K562 (cell line): Measurements from ENCODE around the gene NBEAL2. TPM values are rescaled to one million over a fixed set of nuclear protein-coding genes. Genes with fewer than 3 reads are reported as not detected.

Source experiments
- CBX2 ChIP-seq: fragments of 200-600 bp; sonication (generic); IDR thresholded peaks from one replicate; pipeline ENCODE4 v1.6.1; 2012; ENCODE audit warnings: mild to moderate bottlenecking, low read length, inconsistent platforms; ENCODE audit not compliant: insufficient read depth, poor library complexity, severe bottlenecking
- FOXM1 ChIP-seq, 2 experiments: fragments of 450-650 bp in 1 of 2; sonication (generic) in 1 of 2; formaldehyde crosslinking in 1 of 2; IDR thresholded peaks; 2 replicates each; pipeline versions ENCODE4 v1.6.1 to v1.9.0; 2017 to 2022; ENCODE audit warnings: low read depth in 2 of 2, mild to moderate bottlenecking in 2 of 2, missing genetic modification reagents in 1 of 2, moderate library complexity in 1 of 2
- PML ChIP-seq: IDR thresholded peaks from 2 replicates; pipeline ENCODE4 v1.6.1; 2012; ENCODE audit warnings: low read length, inconsistent platforms
- POLR2G ChIP-seq: fragments of 200-400 bp; formaldehyde crosslinking; IDR thresholded peaks from 2 replicates; pipeline ENCODE4 v1.6.1; 2017; ENCODE audit warnings: low read depth, mild to moderate bottlenecking, antibody characterized with exemption, low read length, moderate library complexity
- SMARCB1 ChIP-seq: IDR thresholded peaks from 2 replicates; pipeline ENCODE4 v1.6.1; 2011; ENCODE audit warnings: improper control_type of control experiment, low read depth; ENCODE audit not compliant: insufficient read length
- ZNF311 ChIP-seq: fragments of 250-450 bp; sonication (Bioruptor Pico); IDR thresholded peaks from 2 replicates; pipeline ENCODE4 v1.4.0; 2020; ENCODE audit warnings: mild to moderate bottlenecking, moderate library complexity
- ZNF407 ChIP-seq: fragments of 450-650 bp; IDR thresholded peaks from 2 replicates; pipeline ENCODE4 v1.6.1; 2016; ENCODE audit warnings: low read depth
- ZNF740 ChIP-seq, 3 experiments: fragments of 200-800 bp in 1 of 3; sonication (Bioruptor generic) in 1 of 3; sonication (generic) in 1 of 3; formaldehyde crosslinking in 1 of 3; IDR thresholded peaks; 2 replicates each; pipeline versions ENCODE4 v1.6.1 to v1.8.0; 2016 to 2022; ENCODE audit warnings: mild to moderate bottlenecking in 2 of 3, missing compliant biosample characterization in 2 of 3, missing genetic modification characterization in 2 of 3, missing genetic modification reagents in 1 of 3
- polyA plus RNA-seq, 8 experiments: library from polyadenylated mRNA; depleted of rRNA in 4 of 8; stranded (reverse) in 5 of 8; unstranded in 3 of 8; fragments of >200 nt; fragmentation: Nextera tagmentation in 2 of 8; fragmentation: Illumina TruSeq in 1 of 8; extraction: Ambion mirVana in 2 of 8; extraction: Trizol in 1 of 8; gene quantifications; 2 replicates each; pipeline versions ENCODE4 v1.2.1 to v1.2.3, GENCODE V29; 2011 to 2014; ENCODE audit warnings: inconsistent platforms in 1 of 8, missing spikeins in 1 of 8
- total RNA-seq, 7 experiments: library from RNA; depleted of rRNA in 6 of 7; stranded (reverse); fragments of >200 nt in 6 of 7; fragmentation: Illumina TruSeq in 2 of 7; extraction: Trizol in 2 of 7; gene quantifications; 2 replicates each; pipeline versions ENCODE4 v1.2.1 to v1.2.3, GENCODE V29; 2011 to 2021; ENCODE audit warnings: low replicate concordance in 1 of 7
- TF ChIP-seq, protein P1 (sequence below), 2 experiments: fragments of 450-650 bp; formaldehyde crosslinking in 1 of 2; IDR thresholded peaks; 2 replicates each; pipeline versions ENCODE4 v1.4.0 to v1.6.1; 2014 to 2020; ENCODE audit warnings: mild to moderate bottlenecking in 2 of 2, borderline replicate concordance in 1 of 2, low read depth in 1 of 2

NBEAL2 gene
- total and polyA plus RNA-seq, 9 of the 15 experiments (the other 6 are each of a cell fraction or from before 2014, with no cell fraction given) = 0.06 to 114 (median 29.6) TPM

DNA sequence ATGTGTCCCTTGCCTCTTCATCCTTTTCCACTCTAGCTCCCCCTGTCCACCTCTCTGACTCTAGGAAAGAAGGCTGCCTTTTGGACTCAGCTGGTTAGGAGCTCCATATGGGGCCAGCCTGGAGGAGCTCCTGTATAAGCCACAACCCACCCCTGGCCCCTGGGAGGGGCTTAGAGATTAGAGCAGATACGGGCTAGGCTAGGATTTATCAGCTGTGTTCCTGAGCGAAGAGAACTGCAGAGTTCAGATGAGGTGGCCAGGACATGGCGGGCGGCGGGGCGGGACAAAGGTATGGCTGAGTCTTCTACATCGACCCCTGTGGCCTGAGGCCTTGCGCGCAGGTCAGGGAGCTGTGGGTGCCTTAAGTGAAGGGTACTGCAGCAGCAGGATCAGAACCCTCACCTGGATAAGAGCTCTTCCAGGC, 7.9 kb downstream of the NBEAL2 start (continued):
- TF ChIP-seq FOXM1 (IDR thresholded peaks at IDR 0.05; ENCODE audit: low read depth) (no peak; the same call in 1 of the 2 replicates), FOXM1 (CRISPR knock-in tag; IDR thresholded peaks at IDR 0.05; ENCODE audit: low read depth) (no peak), ZNF407 (no peak), CBX2 (no peak), POLR2G (peak; percentile 84), PML (no peak), SMARCB1 (no peak), ZNF740 (CRISPR knock-in tag; IDR thresholded peaks at IDR 0.05) (no peak), ZNF740 (tag; IDR thresholded peaks at IDR 0.05) (no peak), ZNF311 (CRISPR knock-in tag) (no peak)
- TF ChIP-seq, protein P1, sequence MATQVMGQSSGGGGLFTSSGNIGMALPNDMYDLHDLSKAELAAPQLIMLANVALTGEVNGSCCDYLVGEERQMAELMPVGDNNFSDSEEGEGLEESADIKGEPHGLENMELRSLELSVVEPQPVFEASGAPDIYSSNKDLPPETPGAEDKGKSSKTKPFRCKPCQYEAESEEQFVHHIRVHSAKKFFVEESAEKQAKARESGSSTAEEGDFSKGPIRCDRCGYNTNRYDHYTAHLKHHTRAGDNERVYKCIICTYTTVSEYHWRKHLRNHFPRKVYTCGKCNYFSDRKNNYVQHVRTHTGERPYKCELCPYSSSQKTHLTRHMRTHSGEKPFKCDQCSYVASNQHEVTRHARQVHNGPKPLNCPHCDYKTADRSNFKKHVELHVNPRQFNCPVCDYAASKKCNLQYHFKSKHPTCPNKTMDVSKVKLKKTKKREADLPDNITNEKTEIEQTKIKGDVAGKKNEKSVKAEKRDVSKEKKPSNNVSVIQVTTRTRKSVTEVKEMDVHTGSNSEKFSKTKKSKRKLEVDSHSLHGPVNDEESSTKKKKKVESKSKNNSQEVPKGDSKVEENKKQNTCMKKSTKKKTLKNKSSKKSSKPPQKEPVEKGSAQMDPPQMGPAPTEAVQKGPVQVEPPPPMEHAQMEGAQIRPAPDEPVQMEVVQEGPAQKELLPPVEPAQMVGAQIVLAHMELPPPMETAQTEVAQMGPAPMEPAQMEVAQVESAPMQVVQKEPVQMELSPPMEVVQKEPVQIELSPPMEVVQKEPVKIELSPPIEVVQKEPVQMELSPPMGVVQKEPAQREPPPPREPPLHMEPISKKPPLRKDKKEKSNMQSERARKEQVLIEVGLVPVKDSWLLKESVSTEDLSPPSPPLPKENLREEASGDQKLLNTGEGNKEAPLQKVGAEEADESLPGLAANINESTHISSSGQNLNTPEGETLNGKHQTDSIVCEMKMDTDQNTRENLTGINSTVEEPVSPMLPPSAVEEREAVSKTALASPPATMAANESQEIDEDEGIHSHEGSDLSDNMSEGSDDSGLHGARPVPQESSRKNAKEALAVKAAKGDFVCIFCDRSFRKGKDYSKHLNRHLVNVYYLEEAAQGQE (IDR thresholded peaks at IDR 0.05; ENCODE audit: borderline replicate concordance) = peak; percentile 63
- TF ChIP-seq, protein P1 (CRISPR knock-in tag; IDR thresholded peaks at IDR 0.05; ENCODE audit: low read depth) = no peak
